GM23248 (cell line): Measurements from ENCODE around the gene NAV2. TPM values are rescaled to one million over a fixed set of nuclear protein-coding genes. Genes with fewer than 3 reads are reported as not detected.

ENCODE experiments used
- DNase-seq: peaks from one replicate; pipeline ENCODE4 v3.0.0-alpha.2; 2015
- H2AFZ ChIP-seq: fragments of 200-600 bp; sonication (generic); 2 replicates; pipeline ENCODE4 v1.6.1; 2016; ENCODE audit warnings: antibody characterized with exemption
- H3F3A ChIP-seq: fragments of 200-600 bp; sonication (generic); 2 replicates; pipeline ENCODE4 v1.6.1; 2016; ENCODE audit warnings: mild to moderate bottlenecking, antibody characterized with exemption, mixed run types; ENCODE audit not compliant: insufficient read depth
- H3K27ac ChIP-seq: fragments of 200-600 bp; sonication (generic); 2 replicates; pipeline ENCODE4 v1.5.1; 2016; ENCODE audit warnings: mild to moderate bottlenecking
- H3K27me3 ChIP-seq: fragments of 200-600 bp; sonication (generic); replicated peaks from 2 replicates; pipeline ENCODE4 v1.6.1; 2016; ENCODE audit warnings: mild to moderate bottlenecking; ENCODE audit not compliant: insufficient read depth
- H3K36me3 ChIP-seq: fragments of 200-600 bp; sonication (generic); 2 replicates; pipeline ENCODE4 v1.6.1; 2016; ENCODE audit warnings: low read depth, mild to moderate bottlenecking
- H3K4me1 ChIP-seq: fragments of 200-600 bp; sonication (generic); 2 replicates; pipeline ENCODE4 v1.6.1; 2016; ENCODE audit warnings: mild to moderate bottlenecking; ENCODE audit not compliant: insufficient read depth
- H3K4me2 ChIP-seq: fragments of 200-600 bp; sonication (generic); one replicate; pipeline ENCODE4 v1.6.1; 2016; ENCODE audit warnings: mild to moderate bottlenecking; ENCODE audit not compliant: unreplicated experiment
- H3K4me3 ChIP-seq: fragments of 200-600 bp; sonication (generic); 2 replicates; pipeline ENCODE4 v1.5.1; 2016; ENCODE audit warnings: mild to moderate bottlenecking
- H3K79me2 ChIP-seq: fragments of 200-600 bp; sonication (generic); 2 replicates; pipeline ENCODE4 v1.6.1; 2016; ENCODE audit warnings: mild to moderate bottlenecking; ENCODE audit not compliant: insufficient read depth
- H3K9ac ChIP-seq: fragments of 200-600 bp; sonication (generic); 2 replicates; pipeline ENCODE4 v1.6.1; 2016; ENCODE audit warnings: mild to moderate bottlenecking
- H3K9me2 ChIP-seq: fragments of 200-600 bp; sonication (generic); 2 replicates; pipeline ENCODE4 v1.6.1; 2016; ENCODE audit warnings: mixed run types, mild to moderate bottlenecking, moderate library complexity; ENCODE audit not compliant: insufficient read depth
- H3K9me3 ChIP-seq: fragments of 200-600 bp; sonication (generic); one replicate; pipeline ENCODE4 v1.6.1; 2017; ENCODE audit warnings: low read depth
- H4K20me1 ChIP-seq: fragments of 200-600 bp; sonication (generic); 2 replicates; pipeline ENCODE4 v1.6.0; 2016; ENCODE audit not compliant: insufficient read depth
- EZH2 ChIP-seq: fragments of 200-600 bp; sonication (generic); IDR thresholded peaks from 2 replicates; pipeline ENCODE4 v1.6.1; 2018; ENCODE audit warnings: antibody characterized with exemption, mild to moderate bottlenecking; ENCODE audit not compliant: insufficient read depth, poor library complexity, severe bottlenecking
- EZH2phosphoT487 ChIP-seq: fragments of 200-600 bp; sonication (generic); IDR thresholded peaks from 2 replicates; pipeline ENCODE4 v1.6.1; 2018; ENCODE audit warnings: antibody characterized with exemption, moderate library complexity, mild to moderate bottlenecking, low read depth; ENCODE audit not compliant: insufficient read depth
- WGBS, 2 experiments: methylation state at CpG; one replicate each; pipeline ENCODE4 v1.1.6; 2015 to 2017; ENCODE audit warnings: low lambda C conversion rate in 2 of 2, low coverage in 1 of 2; ENCODE audit errors: missing lambda C conversion rate in 2 of 2; 5-methylcytosine and 5-hydroxymethylcytosine counted together
- in situ Hi-C: fragments of 300-500 bp; cut with MboI; formaldehyde crosslinking; loops from 2 replicates; pipeline ENCODE4 v1.15.0; 2020
- polyA plus RNA-seq: library from polyadenylated mRNA; unstranded; fragments of >200 nt; fragmentation: Nextera tagmentation; extraction: Ambion mirVana; gene quantifications from 2 replicates; pipeline ENCODE4 v1.2.1, GENCODE V29; 2016
- total RNA-seq: library from RNA; depleted of rRNA; stranded (reverse); fragments of >200 nt; shearing (Covaris generic); gene quantifications from 2 replicates; pipeline ENCODE4 v1.2.3, GENCODE V29; 2014

Gene NAV2
- total and polyA plus RNA-seq, 2 experiments from 2014 or later, result 5.7 to 11.9 TPM

- Histone ChIP-seq H3K4me1 (peaks cover 12% of the 10 kb centered on the region), H3K4me2 (no peak overlapping the region), H3K79me2 (peaks cover 100% of the 10 kb centered on the region), H3K9me2 (no peaks in the 10 kb centered on the region), H3K27ac (no peak overlapping the region), H3K9ac (no peak overlapping the region), H2AFZ (no peak overlapping the region), H3K9me3 (no peaks in the 10 kb centered on the region), H3K27me3 (no peaks in the 10 kb centered on the region), H4K20me1 (peaks cover 3% of the 10 kb centered on the region; the same call in 1 of the 2 replicates), H3K4me3 (no peak overlapping the region), H3K36me3 (no peaks in the 10 kb centered on the region), H3F3A (peaks cover 23% of the 10 kb centered on the region; the same call in 1 of the 2 replicates)
- in situ Hi-C loops, result no loop called here
- DNase-seq, result no peak
- TF ChIP-seq EZH2phosphoT487 (no peak), EZH2 (no peak)
These were observed 109.9 kb downstream of the NAV2 start for GRCh38 chr11:19822531-19822930.

DNA sequence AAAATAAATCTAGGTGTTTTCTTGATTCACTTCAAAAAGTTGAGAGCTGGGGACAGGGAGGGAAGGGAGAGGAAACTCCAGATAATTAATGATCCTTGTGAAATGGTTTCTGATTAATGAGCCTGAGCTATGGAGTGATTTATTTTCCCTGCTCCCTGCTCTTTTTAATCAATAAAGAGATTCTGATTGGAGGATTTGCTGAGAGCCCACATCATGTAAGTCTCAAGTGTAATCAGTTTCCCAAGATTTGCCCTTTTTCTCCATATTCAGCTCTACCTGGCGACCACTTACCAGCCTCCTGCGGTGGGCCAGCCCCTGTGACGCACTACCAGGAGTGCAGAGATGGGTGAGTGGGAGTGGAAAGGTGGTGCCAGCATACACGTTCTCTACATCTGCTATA lies 114.0 kb downstream of the NAV2 start:
- in situ Hi-C loops, result no loop called here
- 76 to 80% methylated on average over 4 of the region's 4 CpGs for WGBS, 2 experiments
- no peak for DNase-seq

GRCh38 chr11:19827399-19828135 lies 114.9 kb downstream of the NAV2 start:
- DNase-seq, result no peak
- Histone ChIP-seq H3K9me3 (no peaks in the 10 kb centered on the region), H3K9me2 (no peaks in the 10 kb centered on the region), H3K4me3 (no peak overlapping the region), H2AFZ (no peak overlapping the region), H3K9ac (no peak overlapping the region), H4K20me1 (no peaks in the 10 kb centered on the region; the same call in 1 of the 2 replicates), H3K4me1 (no peaks in the 10 kb centered on the region), H3K36me3 (no peaks in the 10 kb centered on the region; the same call in 1 of the 2 replicates), H3F3A (0 out of 2 replicates have a peak, but pooled peaks cover 9% of the 10 kb centered on the region), H3K27me3 (no peaks in the 10 kb centered on the region), H3K79me2 (peaks cover 97% of the 10 kb centered on the region), H3K27ac (no peak overlapping the region), H3K4me2 (no peak overlapping the region)
- TF ChIP-seq EZH2 (no peak), EZH2phosphoT487 (no peak)
- in situ Hi-C loops, result no loop called here
- WGBS, 2 experiments, result 91 to 92% methylated on average over 11 to 12 of the region's 12 CpGs

More for the DNA sequence above, 114.0 kb downstream of the NAV2 start:
- H3K27me3 ChIP-seq, result no peaks in the 10 kb centered on the region
- no peak overlapping the region for H3K9ac ChIP-seq
- H3K9me3 ChIP-seq, result no peaks in the 10 kb centered on the region
- TF ChIP-seq EZH2phosphoT487 (no peak), EZH2 (no peak)
- no peak overlapping the region for H2AFZ ChIP-seq
- no peak overlapping the region for H3K4me3 ChIP-seq
- no peaks in the 10 kb centered on the region; the same call in 1 of the 2 replicates for H3K36me3 ChIP-seq
- no peaks in the 10 kb centered on the region for H3K4me1 ChIP-seq
- H3K9me2 ChIP-seq, result no peaks in the 10 kb centered on the region
- H3F3A ChIP-seq, result 0 out of 2 replicates have a peak, but pooled peaks cover 9% of the 10 kb centered on the region
- peaks cover 97% of the 10 kb centered on the region for H3K79me2 ChIP-seq
- no peaks in the 10 kb centered on the region; the same call in 1 of the 2 replicates for H4K20me1 ChIP-seq
- H3K4me2 ChIP-seq, result no peak overlapping the region
- no peak overlapping the region for H3K27ac ChIP-seq

DNA sequence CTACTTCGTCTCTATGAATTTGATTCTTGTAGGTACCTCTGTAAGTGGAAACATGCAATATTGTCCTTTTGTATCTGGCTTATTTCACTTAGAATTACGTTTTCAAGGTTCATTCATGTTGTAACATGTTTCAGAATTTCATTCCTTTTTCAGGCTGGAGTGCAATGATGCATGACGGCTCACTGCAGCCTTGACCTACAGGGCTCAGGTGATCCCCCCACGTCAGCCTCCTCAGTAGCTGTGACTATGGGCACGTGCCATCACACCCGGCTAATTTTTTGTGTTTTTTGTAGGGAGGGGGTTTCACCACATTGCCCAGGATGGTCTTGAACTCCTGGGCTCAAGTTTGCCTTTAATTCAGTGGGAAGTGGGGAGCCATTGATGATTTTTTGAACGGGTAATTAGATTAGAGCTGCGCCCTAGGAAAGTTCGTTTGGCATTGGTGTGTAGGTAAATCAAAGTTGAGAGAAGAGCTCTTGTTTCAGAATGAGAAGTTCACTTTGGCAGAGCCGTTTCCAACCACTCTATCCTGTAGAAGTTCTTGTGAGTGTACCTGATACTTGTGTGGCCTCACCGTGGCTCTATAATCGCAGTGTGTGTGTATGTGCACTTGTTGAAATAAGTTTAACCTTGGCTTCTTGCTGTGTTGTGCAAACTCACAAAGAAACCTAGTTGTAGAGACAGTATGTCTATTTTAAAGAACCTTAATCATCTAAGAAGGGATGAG lies 115.9 kb downstream of the NAV2 start:
- no peak overlapping the region for H3K4me3 ChIP-seq
- H3K4me2 ChIP-seq, result no peak overlapping the region
- H2AFZ ChIP-seq, result no peak overlapping the region
- no peaks in the 10 kb centered on the region for H3K9me2 ChIP-seq
- no peaks in the 10 kb centered on the region; the same call in 1 of the 2 replicates for H4K20me1 ChIP-seq
- WGBS, 2 experiments, result 97% methylated on average over 12 of the region's 12 CpGs
- TF ChIP-seq EZH2phosphoT487 (no peak), EZH2 (no peak)
- H3K79me2 ChIP-seq, result peaks cover 97% of the 10 kb centered on the region
- in situ Hi-C loops, result no loop called here
- DNase-seq, result no peak
- no peaks in the 10 kb centered on the region for H3K9me3 ChIP-seq
- no peaks in the 10 kb centered on the region for H3K4me1 ChIP-seq
- H3K9ac ChIP-seq, result no peak overlapping the region
- 0 out of 2 replicates have a peak, but pooled peaks cover 9% of the 10 kb centered on the region for H3F3A ChIP-seq
- no peaks in the 10 kb centered on the region; the same call in 1 of the 2 replicates for H3K36me3 ChIP-seq
- H3K27ac ChIP-seq, result no peak overlapping the region
- no peaks in the 10 kb centered on the region for H3K27me3 ChIP-seq
